Gastroesophageal sphincter (tissue), 3 donors: ENCODE results near the gene CD72.
"Not testable (repeated sequence)": the region's sequence is repeated elsewhere in the genome, so short reads cannot be mapped to it uniquely, and the experiment has no call there.

Source experiments
- CTCF ChIP-seq, 4 experiments: fragments of 200-600 bp in 2 of 4; fragments of 450-650 bp in 2 of 4; sonication (generic) in 1 of 4; IDR thresholded peaks; one replicate each; pipeline ENCODE4 v1.5.1; 2017 to 2019; ENCODE audit warnings: antibody characterized with exemption in 4 of 4, mild to moderate bottlenecking in 2 of 4, moderate library complexity in 2 of 4
- EP300 ChIP-seq: sonication (generic); formaldehyde crosslinking; IDR thresholded peaks from one replicate; pipeline ENCODE4 v1.6.1; 2017; ENCODE audit warnings: antibody characterized with exemption, mild to moderate bottlenecking
- POLR2A ChIP-seq, 2 donors: fragments of 450-650 bp; IDR thresholded peaks; one replicate each; pipeline ENCODE4 v1.6.1; 2017; ENCODE audit warnings: antibody characterized with exemption in 2 of 2, mild to moderate bottlenecking in 2 of 2, moderate library complexity in 1 of 2
- POLR2AphosphoS5 ChIP-seq: sonication (generic); formaldehyde crosslinking; IDR thresholded peaks from one replicate; pipeline ENCODE4 v1.6.1; 2017; ENCODE audit warnings: antibody characterized with exemption

- not testable (repeated sequence) for TF ChIP-seq CTCF (IDR thresholded peaks at IDR 0.05); POLR2A (IDR thresholded peaks at IDR 0.05); EP300; POLR2AphosphoS5
Measured at GRCh38 chr9:35637427-35637955, 19.3 kb upstream of the CD72 start.
